ENCODE results near the gene AVL9.

The AVL9 gene

DNA sequence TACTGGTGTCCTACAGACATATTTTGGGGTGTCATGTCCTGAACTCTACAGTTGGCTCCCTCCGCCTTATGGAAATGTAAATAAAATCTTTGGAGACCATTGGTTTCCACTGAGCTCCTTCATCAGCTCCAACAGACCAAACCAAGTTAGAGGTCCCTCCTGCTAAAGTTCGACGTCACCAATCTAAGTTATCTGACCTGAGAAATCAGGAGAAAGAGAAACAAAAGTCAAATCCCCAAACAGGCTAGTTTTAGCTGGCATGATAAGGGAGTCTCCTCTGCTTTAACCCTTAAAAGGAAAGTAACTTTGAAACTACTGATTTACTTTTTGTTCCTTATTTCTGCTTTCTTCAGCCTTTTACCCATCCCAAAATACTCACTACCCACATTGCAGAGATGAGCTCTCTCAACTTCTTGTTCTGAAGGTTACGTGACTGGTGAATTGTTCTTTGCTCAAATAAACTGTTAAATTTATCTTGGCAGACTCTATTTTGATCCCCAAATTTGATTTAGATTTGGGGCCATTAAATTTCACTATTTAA lies 39.9 kb downstream of the AVL9 start:
- TF ChIP-seq ZNF384 (IDR thresholded peaks at IDR 0.05) (no peak), LEF1 (IDR thresholded peaks at IDR 0.05; ENCODE audit: borderline replicate concordance) (no peak), NFRKB (IDR thresholded peaks at IDR 0.05) (no peak), ELF4 (IDR thresholded peaks at IDR 0.05) (no peak), TARDBP (IDR thresholded peaks at IDR 0.05) (no peak), FOXA1 (IDR thresholded peaks at IDR 0.05) (no peak), L3MBTL2 (conservative IDR thresholded peaks at IDR 0.05) (no peak), HDGF (IDR thresholded peaks at IDR 0.05; ENCODE audit: borderline replicate concordance) (no peak), BHLHE40 (IDR thresholded peaks at IDR 0.05; ENCODE audit: borderline replicate concordance) (no peak), SP1 (IDR thresholded peaks at IDR 0.05) (no peak), FOXK2 (IDR thresholded peaks at IDR 0.05) (no peak), SUZ12 (IDR thresholded peaks at IDR 0.05) (no peak), FOXM1 (IDR thresholded peaks at IDR 0.05; ENCODE audit: borderline replicate concordance) (no peak), ARNT (IDR thresholded peaks at IDR 0.05) (no peak), CTBP1 (IDR thresholded peaks at IDR 0.05; ENCODE audit: borderline replicate concordance) (no peak)
- TF ChIP-seq, protein P1, sequence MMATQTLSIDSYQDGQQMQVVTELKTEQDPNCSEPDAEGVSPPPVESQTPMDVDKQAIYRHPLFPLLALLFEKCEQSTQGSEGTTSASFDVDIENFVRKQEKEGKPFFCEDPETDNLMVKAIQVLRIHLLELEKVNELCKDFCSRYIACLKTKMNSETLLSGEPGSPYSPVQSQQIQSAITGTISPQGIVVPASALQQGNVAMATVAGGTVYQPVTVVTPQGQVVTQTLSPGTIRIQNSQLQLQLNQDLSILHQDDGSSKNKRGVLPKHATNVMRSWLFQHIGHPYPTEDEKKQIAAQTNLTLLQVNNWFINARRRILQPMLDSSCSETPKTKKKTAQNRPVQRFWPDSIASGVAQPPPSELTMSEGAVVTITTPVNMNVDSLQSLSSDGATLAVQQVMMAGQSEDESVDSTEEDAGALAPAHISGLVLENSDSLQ (IDR thresholded peaks at IDR 0.05) = no peak
- no peak for DNase-seq (ENCODE audit: extremely low spot score)
- CTCF ChIA-PET = no interaction called here
- POLR2A ChIA-PET = no interaction called here

DNA sequence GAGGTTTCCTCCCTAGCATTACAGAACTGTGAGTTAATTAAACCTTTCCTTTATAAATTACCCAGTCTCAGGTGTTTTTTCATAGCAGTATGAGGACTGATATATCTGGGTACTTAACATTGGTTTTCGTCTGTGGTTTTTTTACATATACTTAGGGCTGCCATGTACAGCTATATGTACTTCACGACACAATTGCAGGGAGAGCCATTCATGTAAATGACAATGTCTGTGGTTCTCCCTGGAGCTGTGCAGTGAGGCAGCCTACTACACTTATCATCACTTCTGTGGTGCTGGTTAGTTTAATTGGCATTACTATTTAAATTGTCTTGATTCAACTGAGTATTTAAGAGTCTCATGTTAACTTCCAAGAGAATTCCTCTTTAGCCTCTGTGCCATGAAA lies 40.7 kb downstream of the AVL9 start:
- ChIA-PET CTCF (no interaction called here), POLR2A (no interaction called here)
- no peak for DNase-seq (ENCODE audit: extremely low spot score)
- TF ChIP-seq BHLHE40 (IDR thresholded peaks at IDR 0.05; ENCODE audit: borderline replicate concordance) = no peak
- TF ChIP-seq ARNT (IDR thresholded peaks at IDR 0.05) = no peak
- TF ChIP-seq L3MBTL2 (conservative IDR thresholded peaks at IDR 0.05) = no peak
- TF ChIP-seq, protein P1 (IDR thresholded peaks at IDR 0.05) = no peak
- no peak for TF ChIP-seq FOXM1 (IDR thresholded peaks at IDR 0.05; ENCODE audit: borderline replicate concordance)
- no peak for TF ChIP-seq ELF4 (IDR thresholded peaks at IDR 0.05)
- no peak for TF ChIP-seq NFRKB (IDR thresholded peaks at IDR 0.05)
- TF ChIP-seq TARDBP (IDR thresholded peaks at IDR 0.05) = no peak
- no peak for TF ChIP-seq SP1 (IDR thresholded peaks at IDR 0.05)
- TF ChIP-seq HDGF (IDR thresholded peaks at IDR 0.05; ENCODE audit: borderline replicate concordance) = no peak
- TF ChIP-seq LEF1 (IDR thresholded peaks at IDR 0.05; ENCODE audit: borderline replicate concordance) = no peak

DNA sequence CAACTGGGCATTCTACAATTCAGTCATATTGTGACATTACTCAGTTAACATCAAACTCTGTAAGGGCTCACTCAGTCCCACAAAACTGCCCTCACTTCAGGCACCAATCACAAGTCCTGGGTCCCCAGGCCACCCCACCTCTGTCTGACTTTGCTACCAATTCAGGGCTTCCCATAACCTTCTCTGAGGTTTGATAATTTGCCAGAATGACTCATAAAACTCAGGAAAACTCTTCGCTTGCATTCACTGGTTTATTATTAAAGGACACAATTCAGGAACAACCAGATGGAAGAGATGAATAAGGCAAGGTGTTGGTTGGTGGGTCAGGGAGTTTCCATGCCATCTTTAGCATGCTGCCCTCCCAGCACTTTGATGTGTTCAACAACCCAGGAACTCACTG lies 41.3 kb downstream of the AVL9 start:
- TF ChIP-seq TARDBP (IDR thresholded peaks at IDR 0.05) = no peak
- no peak for TF ChIP-seq NFRKB (IDR thresholded peaks at IDR 0.05)
- no peak for TF ChIP-seq ELF4 (IDR thresholded peaks at IDR 0.05)
- no peak for TF ChIP-seq CTBP1 (IDR thresholded peaks at IDR 0.05; ENCODE audit: borderline replicate concordance)
- TF ChIP-seq FOXM1 (IDR thresholded peaks at IDR 0.05; ENCODE audit: borderline replicate concordance) = no peak
- no peak for TF ChIP-seq FOXK2 (IDR thresholded peaks at IDR 0.05)
- POLR2A ChIA-PET = no interaction called here
- CTCF ChIA-PET = no interaction called here
- DNase-seq (ENCODE audit: extremely low spot score) = no peak

DNA sequence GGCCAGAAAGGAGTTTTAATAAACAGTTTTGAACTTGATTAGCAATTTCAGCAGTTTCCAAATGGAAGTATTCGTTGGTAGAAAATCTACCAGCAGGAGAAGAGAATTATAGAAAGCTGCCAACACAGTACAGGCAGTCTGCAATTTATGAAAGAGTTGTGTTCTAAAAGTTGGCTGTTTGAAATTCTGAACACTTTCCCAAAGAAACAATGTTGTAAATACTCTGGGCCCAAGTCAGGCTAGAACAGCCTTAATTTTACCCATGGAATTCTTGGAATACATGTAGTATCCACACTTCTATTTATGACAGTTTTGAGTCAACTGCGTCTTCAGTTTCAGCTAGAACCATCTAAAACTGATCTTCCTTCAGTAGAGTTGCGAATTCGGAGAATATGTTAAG lies 42.5 kb downstream of the AVL9 start:
- CTCF ChIA-PET = no interaction called here
- DNase-seq (ENCODE audit: extremely low spot score) = no peak
- TF ChIP-seq FOXM1 (IDR thresholded peaks at IDR 0.05; ENCODE audit: borderline replicate concordance) (no peak), SUZ12 (IDR thresholded peaks at IDR 0.05) (no peak), TARDBP (IDR thresholded peaks at IDR 0.05) (no peak), FOXK2 (IDR thresholded peaks at IDR 0.05) (no peak), SP1 (IDR thresholded peaks at IDR 0.05) (no peak), FOXA1 (IDR thresholded peaks at IDR 0.05) (no peak), CTBP1 (IDR thresholded peaks at IDR 0.05; ENCODE audit: borderline replicate concordance) (no peak), ELF4 (IDR thresholded peaks at IDR 0.05) (no peak), BHLHE40 (IDR thresholded peaks at IDR 0.05; ENCODE audit: borderline replicate concordance) (no peak), ZNF384 (IDR thresholded peaks at IDR 0.05) (no peak), ARNT (IDR thresholded peaks at IDR 0.05) (no peak), L3MBTL2 (conservative IDR thresholded peaks at IDR 0.05) (no peak), HDGF (IDR thresholded peaks at IDR 0.05; ENCODE audit: borderline replicate concordance) (no peak), NFRKB (IDR thresholded peaks at IDR 0.05) (no peak), LEF1 (IDR thresholded peaks at IDR 0.05; ENCODE audit: borderline replicate concordance) (no peak)
- TF ChIP-seq, protein P1 (IDR thresholded peaks at IDR 0.05) = no peak
- POLR2A ChIA-PET = no interaction called here

DNA sequence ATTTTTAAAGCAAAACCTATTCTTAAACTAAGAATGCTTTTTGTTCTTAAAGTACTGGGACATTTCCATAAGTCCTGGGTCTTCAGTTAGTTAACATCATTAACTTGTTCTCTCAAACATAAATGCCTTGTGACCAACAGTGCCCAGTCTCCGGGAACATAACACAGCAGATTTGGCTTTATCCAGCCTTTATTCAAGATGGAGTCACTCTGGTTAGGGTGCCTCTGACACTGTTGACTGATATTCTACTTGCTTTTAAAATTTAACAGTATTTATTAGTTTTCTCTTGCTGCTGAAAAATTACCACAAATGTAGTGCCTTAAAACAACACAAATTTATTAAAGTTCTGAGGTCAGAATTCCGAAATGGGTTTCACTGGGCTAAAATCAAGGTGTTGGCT lies 44.1 kb downstream of the AVL9 start:
- no peak for DNase-seq (ENCODE audit: extremely low spot score)
- ChIA-PET CTCF (no interaction called here), POLR2A (no interaction called here)
- no peak for TF ChIP-seq NFRKB (IDR thresholded peaks at IDR 0.05)
- no peak for TF ChIP-seq ARNT (IDR thresholded peaks at IDR 0.05)
- TF ChIP-seq ELF4 (IDR thresholded peaks at IDR 0.05) = no peak
- TF ChIP-seq SP1 (IDR thresholded peaks at IDR 0.05) = no peak
- no peak for TF ChIP-seq CTBP1 (IDR thresholded peaks at IDR 0.05; ENCODE audit: borderline replicate concordance)

DNA sequence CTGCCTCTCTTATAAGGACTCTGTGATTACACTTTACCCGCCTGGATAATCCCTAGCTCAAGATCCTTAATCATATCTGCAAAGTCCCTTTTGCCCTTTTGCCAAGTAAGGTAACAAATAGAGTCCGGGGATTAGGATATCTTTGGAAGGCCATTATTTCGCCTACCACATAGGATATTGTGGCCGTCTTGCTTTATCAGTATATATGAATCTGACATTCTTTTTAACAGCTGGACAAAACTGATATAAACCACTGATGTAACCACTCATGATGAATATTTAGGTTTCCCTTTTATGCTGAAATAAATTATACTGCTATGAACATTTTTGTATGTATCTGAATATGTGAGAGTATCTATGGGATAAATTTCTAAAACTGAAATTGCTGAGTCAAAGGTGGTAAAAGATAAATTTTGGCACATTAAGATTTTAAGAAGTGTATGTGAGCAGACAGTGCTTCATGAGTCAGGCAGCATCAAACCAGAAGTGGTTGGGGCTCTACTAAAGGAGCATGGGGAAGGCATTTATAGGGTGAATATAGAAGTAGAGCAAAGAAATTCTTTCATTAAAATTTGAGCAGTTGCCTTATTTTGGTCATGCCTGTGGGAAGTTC lies 44.7 kb downstream of the AVL9 start:
- TF ChIP-seq ELF4 (IDR thresholded peaks at IDR 0.05) (no peak), SP1 (IDR thresholded peaks at IDR 0.05) (no peak), BHLHE40 (IDR thresholded peaks at IDR 0.05; ENCODE audit: borderline replicate concordance) (no peak), ARNT (IDR thresholded peaks at IDR 0.05) (no peak), FOXM1 (IDR thresholded peaks at IDR 0.05; ENCODE audit: borderline replicate concordance) (no peak)
- TF ChIP-seq, protein P1 (IDR thresholded peaks at IDR 0.05) = no peak
- ChIA-PET POLR2A (no interaction called here), CTCF (no interaction called here)
- no peak for DNase-seq (ENCODE audit: extremely low spot score)

Data from HEK293T (cell line).